H1 (cell line): ENCODE results near the gene RTF1. TPM values are rescaled to one million over a fixed set of nuclear protein-coding genes. Genes with fewer than 3 reads are reported as not detected.

ENCODE experiments used
- CTCF ChIA-PET: fragments of 300-600 bp; sonication (Branson Sonifier 250); formaldehyde crosslinking; loops from one replicate; lab custom pipeline; 2021; ENCODE audit not compliant: partially characterized antibody; lab: Charles Lee
- POLR2A ChIA-PET: fragments of 300-600 bp; sonication (Branson Sonifier 250); formaldehyde crosslinking; loops from one replicate; lab custom pipeline; 2021; ENCODE audit warnings: inconsistent platforms; ENCODE audit not compliant: partially characterized antibody; lab: Charles Lee
- DNase-seq, 2 experiments: peaks; one replicate each; pipeline versions ENCODE4 v3.0.0 to v3.0.0-alpha.2; 2010 to 2022; ENCODE audit warnings: low spot score in 2 of 2, low read depth in 1 of 2, mixed read lengths in 1 of 2
- FAIRE-seq: peaks from 2 replicates; lab custom pipeline; 2011; peaks lifted over from hg19 to GRCh38; lab: Jason Lieb, UNC
- H2AFZ ChIP-seq: 2 replicates; pipeline ENCODE4 v1.8.1; 2012; ENCODE audit warnings: low read length, inconsistent platforms
- H2AK5ac ChIP-seq: 2 replicates; pipeline ENCODE4 v1.6.1; 2013; ENCODE audit warnings: low read depth, low read length
- H2BK120ac ChIP-seq: replicated peaks from 2 replicates; pipeline ENCODE3; 2013; ENCODE audit warnings: low read depth, low read length, inconsistent platforms
- H2BK12ac ChIP-seq: 2 replicates; pipeline ENCODE4 v1.6.1; 2013; ENCODE audit warnings: low read depth, low read length
- H2BK15ac ChIP-seq: 2 replicates; pipeline ENCODE4 v1.6.1; 2013; ENCODE audit warnings: low read length
- H2BK20ac ChIP-seq: 2 replicates; pipeline ENCODE4 v1.6.1; 2013; ENCODE audit warnings: low read length
- H2BK5ac ChIP-seq: 2 replicates; pipeline ENCODE4 v1.6.1; 2013; ENCODE audit warnings: low read depth, low read length
- H3K14ac ChIP-seq: 2 replicates; pipeline ENCODE4 v1.6.1; 2013; ENCODE audit warnings: inconsistent platforms; ENCODE audit not compliant: insufficient read length
- H3K18ac ChIP-seq: 2 replicates; pipeline ENCODE4 v1.6.1; 2013; ENCODE audit warnings: low read length; ENCODE audit errors: extremely low read depth
- H3K23ac ChIP-seq: 2 replicates; pipeline ENCODE4 v1.6.1; 2013; ENCODE audit warnings: inconsistent platforms; ENCODE audit not compliant: insufficient read length
- H3K23me2 ChIP-seq: 2 replicates; pipeline ENCODE4 v1.6.1; 2013; ENCODE audit warnings: low read depth, low read length
- H3K27ac ChIP-seq: 2 replicates; pipeline ENCODE4 v1.6.1; 2011; ENCODE audit warnings: low read depth, low read length, inconsistent platforms
- H3K27me3 ChIP-seq, 4 experiments: replicated peaks in 1 of 4; 1 replicate in 1 of 4; 2 replicates in 3 of 4; pipeline versions ENCODE4 v1.6.1 to v1.8.1; 2011 to 2013; ENCODE audit warnings: low read length in 3 of 4, mild to moderate bottlenecking in 3 of 4, inconsistent platforms in 2 of 4, mixed read lengths in 2 of 4, moderate library complexity in 1 of 4; ENCODE audit not compliant: control insufficient read depth in 3 of 4, insufficient read depth in 3 of 4; ENCODE audit errors: extremely low read depth in 1 of 4
- H3K36me3 ChIP-seq, 4 experiments: 2 replicates each; pipeline versions ENCODE4 v1.6.1 to v1.8.1; 2011 to 2013; ENCODE audit warnings: mild to moderate bottlenecking in 4 of 4, low read length in 3 of 4, moderate library complexity in 2 of 4, control low read depth in 1 of 4, inconsistent platforms in 1 of 4; ENCODE audit not compliant: insufficient read depth in 4 of 4, control insufficient read depth in 2 of 4
- H3K4ac ChIP-seq: replicated peaks from 2 replicates; pipeline ENCODE3; 2013; ENCODE audit warnings: low read length, low read depth, mixed read lengths, inconsistent platforms; ENCODE audit not compliant: insufficient read length
- H3K4me1 ChIP-seq, 4 experiments: replicated peaks in 1 of 4; 1 replicate in 1 of 4; 2 replicates in 3 of 4; pipeline versions ENCODE4 v1.6.1 to v1.8.1; 2011 to 2013; ENCODE audit warnings: low read length in 3 of 4, inconsistent platforms in 2 of 4, mixed read lengths in 1 of 4; ENCODE audit not compliant: insufficient read depth in 4 of 4, control insufficient read depth in 3 of 4
- H3K4me2 ChIP-seq, 2 experiments: 2 replicates each; pipeline versions ENCODE4 v1.6.1 to v1.8.1; 2011 to 2013; ENCODE audit warnings: low read depth in 2 of 2, low read length in 2 of 2, control low read depth in 1 of 2, inconsistent platforms in 1 of 2, mild to moderate bottlenecking in 1 of 2; ENCODE audit not compliant: insufficient read depth in 1 of 2
- H3K4me3 ChIP-seq, 4 experiments: fragments of 200-600, 300-600 bp in 1 of 4; sonication (generic), shearing (Covaris generic), sonication (Bioruptor Twin) in 1 of 4; 2 replicates each; pipeline versions ENCODE4 v1.5.1 to v1.8.1; 2011 to 2016; ENCODE audit warnings: low read length in 4 of 4, low read depth in 3 of 4, control low read depth in 2 of 4, inconsistent platforms in 2 of 4, mild to moderate bottlenecking in 2 of 4, mixed read lengths in 1 of 4, moderate library complexity in 1 of 4; ENCODE audit not compliant: insufficient read depth in 2 of 4; ENCODE audit errors: extremely low read depth in 1 of 4
- H3K56ac ChIP-seq: replicated peaks from 2 replicates; pipeline ENCODE3; 2013; ENCODE audit warnings: low read depth, mild to moderate bottlenecking, mixed read lengths, low read length, inconsistent platforms; ENCODE audit not compliant: insufficient read length
- H3K79me1 ChIP-seq: 2 replicates; pipeline ENCODE4 v1.6.1; 2013; ENCODE audit warnings: low read depth, low read length, control low read depth
- H3K79me2 ChIP-seq, 2 experiments: 2 replicates each; pipeline versions ENCODE4 v1.6.1 to v1.8.1; 2012 to 2013; ENCODE audit warnings: low read length in 2 of 2, mild to moderate bottlenecking in 2 of 2, inconsistent platforms in 1 of 2; ENCODE audit not compliant: insufficient read depth in 2 of 2, control insufficient read depth in 1 of 2
- H3K9ac ChIP-seq, 4 experiments: replicated peaks in 1 of 4; 1 replicate in 1 of 4; 2 replicates in 3 of 4; pipeline versions ENCODE4 v1.6.1 to v1.8.1; 2011 to 2013; ENCODE audit warnings: low read depth in 3 of 4, low read length in 3 of 4, control low read depth in 2 of 4, mild to moderate bottlenecking in 2 of 4, moderate library complexity in 2 of 4, inconsistent platforms in 1 of 4; ENCODE audit errors: extremely low read depth in 1 of 4
- H3K9me3 ChIP-seq, 2 experiments: 2 replicates each; pipeline versions ENCODE4 v1.6.1 to v1.8.1; 2012 to 2013; ENCODE audit warnings: mild to moderate bottlenecking in 2 of 2, moderate library complexity in 2 of 2, control low read depth in 1 of 2, inconsistent platforms in 1 of 2, low read depth in 1 of 2, low read length in 1 of 2, mixed read lengths in 1 of 2; ENCODE audit not compliant: insufficient read depth in 2 of 2
- H4K20me1 ChIP-seq, 2 experiments: replicated peaks in 1 of 2; 2 replicates each; pipeline versions ENCODE3 to v1.8.1; 2011 to 2013; ENCODE audit warnings: inconsistent platforms in 2 of 2, low read length in 2 of 2, mild to moderate bottlenecking in 1 of 2; ENCODE audit not compliant: insufficient read depth in 2 of 2, control insufficient read depth in 1 of 2
- H4K5ac ChIP-seq: 2 replicates; pipeline ENCODE4 v1.6.1; 2013; ENCODE audit warnings: low read length, low read depth, mixed read lengths, inconsistent platforms; ENCODE audit not compliant: insufficient read length
- H4K8ac ChIP-seq: 2 replicates; pipeline ENCODE4 v1.8.0; 2013; ENCODE audit warnings: mild to moderate bottlenecking, moderate library complexity, low read length, inconsistent platforms; ENCODE audit not compliant: insufficient read depth; ENCODE audit errors: extremely low read depth
- H4K91ac ChIP-seq: replicated peaks from 2 replicates; pipeline ENCODE3; 2013; ENCODE audit warnings: low read length, mixed read lengths, inconsistent platforms; ENCODE audit not compliant: insufficient read length
- E2F6 ChIP-seq: IDR thresholded peaks from 2 replicates; pipeline ENCODE4 v1.6.1; 2012; ENCODE audit warnings: inconsistent platforms
- GABPA ChIP-seq: IDR thresholded peaks from 2 replicates; pipeline ENCODE4 v1.6.1; 2011; ENCODE audit warnings: mild to moderate bottlenecking, low read length, moderate library complexity, borderline replicate concordance; ENCODE audit not compliant: insufficient read depth
- POLR2AphosphoS5 ChIP-seq: IDR thresholded peaks from 2 replicates; pipeline ENCODE4 v1.6.1; 2011; ENCODE audit warnings: low read depth, low read length
- SAP30 ChIP-seq: fragments of 300-600 bp; sonication (generic); IDR thresholded peaks from 2 replicates; pipeline ENCODE4 v1.7.1; 2012; ENCODE audit warnings: low read length, moderate library complexity, mild to moderate bottlenecking, inconsistent platforms; ENCODE audit not compliant: insufficient read depth, insufficient replicate concordance
- WGBS, 2 experiments: shearing (Covaris generic) in 1 of 2; methylation state at CpG; one replicate each; pipeline versions ENCODE4 v1.1.6 to v1.1.7; 2013 to 2015; ENCODE audit warnings: low lambda C conversion rate in 2 of 2, mixed read lengths in 2 of 2, inconsistent platforms in 1 of 2, low coverage in 1 of 2, missing lambda C conversion rate in 1 of 2; ENCODE audit not compliant: insufficient replicate concordance in 2 of 2, insufficient coverage in 1 of 2, insufficient read length in 1 of 2; ENCODE audit errors: extremely low coverage in 1 of 2, missing lambda C conversion rate in 1 of 2; 5-methylcytosine and 5-hydroxymethylcytosine counted together
- polyA plus RNA-seq, 7 experiments: library from polyadenylated mRNA; depleted of rRNA in 3 of 7; stranded (reverse) in 5 of 7; unstranded in 2 of 7; fragments of >200 nt in 5 of 7; fragments of 200-250 nt in 2 of 7; gene quantifications; 1 replicate in 5 of 7; 2 replicates in 1 of 7; 4 replicates in 1 of 7; pipeline versions ENCODE4 v1.2.1 to v1.2.3, GENCODE V29; 2011 to 2013; ENCODE audit warnings: missing spikeins in 2 of 7, mixed read lengths in 2 of 7
- total RNA-seq: library from RNA; stranded (reverse); fragmentation: NEBNext Ultra II Directional; extraction: Animal tissue kit (Norgen Biotek cat#: 25700); gene quantifications from 2 replicates; pipeline ENCODE4 v1.2.1, GENCODE V29; 2021

RTF1 gene
- total and polyA plus RNA-seq, 2 of the 8 experiments (the other 6 are each of a cell fraction or from before 2014, with no cell fraction given): 22.6 to 47.7 TPM

DNA sequence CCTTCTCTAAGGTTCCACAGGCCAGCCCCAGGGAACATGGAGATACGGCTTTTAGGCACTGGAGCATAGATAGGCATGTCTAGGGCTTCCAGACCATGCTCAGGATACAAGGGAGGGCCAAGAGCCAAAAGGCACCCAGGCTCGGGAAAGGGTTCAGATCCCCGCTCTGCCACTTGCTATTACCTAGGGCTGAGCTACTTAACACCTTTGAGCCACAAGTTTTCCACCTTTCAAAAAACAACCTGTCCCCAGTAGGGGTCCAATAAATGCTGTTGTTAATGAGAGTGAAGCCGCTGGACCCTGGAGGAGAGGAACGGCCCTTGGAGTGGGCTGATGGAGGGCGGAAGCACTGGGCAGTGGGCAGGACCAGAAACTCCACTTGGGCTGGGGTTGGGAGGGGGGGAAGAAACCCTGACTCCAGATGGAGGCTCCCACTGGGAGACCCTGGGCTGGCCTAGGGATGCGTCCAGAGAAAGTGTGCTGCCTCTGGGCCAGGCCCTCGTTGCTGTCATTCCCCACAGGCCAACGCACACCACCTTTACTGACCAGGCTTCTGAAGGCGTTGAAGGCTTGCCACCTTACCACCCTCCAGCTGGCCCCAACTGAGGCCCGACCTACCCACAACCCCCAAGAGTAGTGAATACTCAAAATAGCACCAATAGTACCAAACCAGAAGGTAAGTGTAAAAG is 68.2 kb downstream of the RTF1 start:
- DNase-seq (no peak), FAIRE-seq (no peak)
- Histone ChIP-seq H3K23ac (no peak overlapping the region), H3K79me1 (no peaks in the 10 kb centered on the region), H3K4me1 (no peaks in the 10 kb centered on the region; a peak in 1 of 7 replicates), H4K5ac (no peak overlapping the region), H3K9ac (no peak overlapping the region), H3K18ac (no peak overlapping the region), H3K79me2 (no peaks in the 10 kb centered on the region), H2BK5ac (no peak overlapping the region), H4K20me1 (peaks cover 0 to 3% of the 10 kb centered on the region in 2 experiments), H2BK120ac (no peak overlapping the region), H3K36me3 (peaks cover 6 to 23% (median 9%) of the 10 kb centered on the region in 4 experiments; a peak in 7 of 8 replicates), H3K4me2 (no peak overlapping the region), H3K14ac (no peak overlapping the region), H4K8ac (no peak overlapping the region), H3K4me3 (no peak overlapping the region), H2BK20ac (no peak overlapping the region), H3K27me3 (no peaks in the 10 kb centered on the region; a peak in 3 of 7 replicates), H2BK15ac (no peak overlapping the region), H2AK5ac (no peak overlapping the region), H3K56ac (no peak overlapping the region), H3K9me3 (no peaks in the 10 kb centered on the region), H3K27ac (no peak overlapping the region), H2AFZ (no peak overlapping the region), H4K91ac (no peak overlapping the region), H2BK12ac (no peak overlapping the region), H3K4ac (no peak overlapping the region), H3K23me2 (peaks cover 4% of the 10 kb centered on the region; the same call in 1 of the 2 replicates)
- TF ChIP-seq SAP30 (no peak), E2F6 (no peak), POLR2AphosphoS5 (peak; percentile 15; the same call in 1 of the 2 replicates), GABPA (no peak)
- ChIA-PET CTCF (interaction anchor here (0.5 to 2.6 kb wide), 5 partner anchors 8 to 238 kb away, joined by 5 to 15 read pairs (median 5); partner anchors contain the start of gene ITPKA), POLR2A (interaction anchor here (1.3 to 1.8 kb wide), 2 partner anchors 8 to 9 kb away, joined by 4 to 6 read pairs; no protein-coding TSS in a partner anchor)
- WGBS, 2 experiments: 85% methylated on average over 11 of the region's 11 CpGs; no CpG with 5 or more reads in 1 of the 2 experiments
